Hematopoietic multipotent progenitor cell treated with erythropoietin and hydrocortisone succinate and interleukin-3 and kit ligand, for 15 days (in vitro differentiated cells): Measurements from ENCODE around the gene NARS2.
"Not testable (repeated sequence)": the region's sequence is repeated elsewhere in the genome, so short reads cannot be mapped to it uniquely, and the experiment has no call there.

Experiments
- DNase-seq: peaks from one replicate; pipeline ENCODE4 v3.0.0-alpha.2; 2015; ENCODE audit warnings: low spot score

NARS2 gene

DNA sequence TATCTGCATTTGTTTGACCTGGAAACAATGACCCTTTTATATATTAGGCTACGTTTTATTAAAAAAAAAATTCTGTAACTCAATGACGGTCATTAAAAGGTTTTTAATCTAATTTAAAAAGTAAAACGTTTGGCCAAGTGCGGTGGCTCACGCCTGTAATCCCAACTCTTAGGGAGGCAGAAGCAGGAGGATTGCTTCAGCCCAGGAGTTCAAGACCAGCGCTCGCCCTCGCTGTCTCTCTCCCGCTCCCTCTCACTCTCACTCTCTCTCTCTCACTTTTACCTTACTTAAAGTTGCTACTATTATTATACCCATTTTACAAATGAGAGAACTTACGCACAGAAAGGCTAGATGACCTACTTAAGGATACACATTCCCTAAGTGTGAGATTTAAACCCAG lies 814 bp upstream of the NARS2 start:
- no peak for DNase-seq

GRCh38 chr11:78573681-78574080 lies 983 bp downstream of the NARS2 start:
- no peak for DNase-seq

- no peak for DNase-seq
Measured at GRCh38 chr11:78573271-78573670, 1.4 kb downstream of the NARS2 start.

DNA sequence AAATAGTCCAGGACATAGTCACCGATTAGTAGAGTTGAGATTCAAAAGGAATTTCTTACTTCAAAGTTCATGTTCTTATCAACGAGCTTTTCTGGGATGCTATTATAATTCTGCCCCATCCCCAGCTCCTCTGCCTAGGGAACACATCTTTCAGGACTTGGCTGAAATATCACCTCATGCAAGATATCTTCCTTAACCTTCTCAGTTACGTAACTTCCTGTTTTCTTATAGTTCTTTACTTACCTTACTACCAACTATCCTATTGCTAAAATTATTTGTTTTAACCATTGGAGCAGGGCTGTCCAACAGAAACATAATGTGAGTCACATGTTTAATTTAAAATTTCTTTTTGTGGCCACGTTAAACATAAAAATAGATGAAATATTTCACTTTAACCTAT lies 2.3 kb downstream of the NARS2 start:
- DNase-seq, result no peak

- DNase-seq, result no peak
Measured at GRCh38 chr11:78570031-78570430, 4.6 kb downstream of the NARS2 start.

- no peak for DNase-seq
Measured at GRCh38 chr11:78567209-78567608, 7.5 kb downstream of the NARS2 start.

DNA sequence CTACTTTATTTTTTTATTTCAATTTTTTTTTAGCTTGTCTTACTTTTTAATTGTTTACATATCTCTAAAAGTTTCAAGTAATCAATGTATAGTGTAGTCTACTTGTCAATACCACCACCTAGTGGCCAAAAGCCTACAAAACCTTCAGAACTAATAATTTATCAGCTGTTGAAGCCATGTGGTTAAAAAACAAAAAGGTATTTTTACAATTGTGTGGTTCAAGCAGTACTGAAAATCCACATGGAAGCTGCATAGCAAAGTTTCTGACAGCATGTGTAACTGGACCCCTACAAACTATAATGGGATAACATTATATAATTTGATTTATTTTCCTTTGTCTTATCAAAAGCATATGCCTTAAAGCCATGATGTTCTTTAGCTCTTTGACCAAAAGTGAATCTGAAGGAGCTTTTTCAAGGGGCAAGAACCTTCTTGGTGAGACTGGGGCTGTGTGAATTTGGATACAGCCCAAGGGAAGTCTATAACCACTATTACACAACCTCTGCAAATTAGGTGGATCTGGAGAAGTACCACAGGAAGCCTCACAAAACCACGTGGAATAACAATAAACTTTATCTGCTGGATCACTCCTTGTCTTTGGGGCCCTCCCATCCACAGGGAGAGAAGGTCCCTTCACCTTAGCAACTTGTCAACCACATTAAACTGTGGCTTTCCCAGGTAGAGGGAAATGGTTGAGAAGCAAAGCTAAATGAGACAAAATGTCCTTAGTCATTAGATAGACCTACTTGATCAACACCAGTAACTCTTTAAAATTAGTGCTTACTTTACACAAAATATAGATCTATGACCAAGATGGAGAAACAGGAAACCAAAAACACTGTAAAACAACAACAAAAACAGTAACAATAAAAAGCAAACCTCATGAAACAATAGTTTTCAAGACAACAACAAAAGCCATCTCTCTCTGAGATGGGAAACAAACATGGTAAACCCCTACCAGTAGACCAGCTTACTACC lies 9.9 kb downstream of the NARS2 start:
- peak; percentile 73 for DNase-seq

- not testable (repeated sequence) for DNase-seq
Measured at GRCh38 chr11:78564037-78564436, 10.6 kb downstream of the NARS2 start.

DNA sequence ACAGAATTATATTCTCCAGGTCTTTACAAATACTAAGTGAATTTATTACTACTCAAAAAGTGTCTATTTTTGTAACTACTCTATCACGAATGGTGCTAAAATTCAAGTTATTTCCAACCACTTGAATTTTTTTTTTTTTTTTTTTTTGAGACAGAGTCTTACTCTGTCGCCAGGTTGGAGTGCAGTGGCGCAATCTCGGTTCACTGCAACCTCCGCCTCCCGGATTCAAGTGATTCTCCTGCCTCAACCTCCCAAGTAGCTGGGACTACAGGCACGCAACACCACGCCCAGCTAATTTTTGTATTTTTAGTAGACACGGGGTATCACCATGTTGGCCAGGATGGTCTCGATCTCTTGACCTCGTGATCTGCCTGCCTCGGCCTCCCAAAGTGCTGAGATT lies 11.6 kb downstream of the NARS2 start:
- DNase-seq, result not testable (repeated sequence)

DNA sequence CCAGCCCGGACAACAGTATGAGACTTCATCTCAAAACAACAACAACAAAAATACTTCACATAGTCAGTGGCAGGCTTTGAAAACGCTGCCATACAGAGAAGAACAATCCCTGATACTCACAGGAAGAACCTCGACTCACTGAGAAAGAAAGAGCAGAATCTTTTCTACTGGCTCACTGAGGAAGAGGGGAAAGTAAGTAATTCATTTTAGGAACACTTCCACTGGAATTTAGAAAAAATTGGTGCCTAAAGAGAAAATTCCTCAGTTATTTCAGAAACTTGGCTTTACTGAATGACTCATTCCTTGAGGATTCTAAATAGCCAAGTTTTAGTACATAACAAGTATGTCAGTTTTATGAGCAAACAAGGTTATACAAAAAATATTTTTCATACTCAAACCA lies 12.3 kb downstream of the NARS2 start:
- no peak for DNase-seq

- DNase-seq, result no peak
Measured at GRCh38 chr11:78560826-78561484, 13.7 kb downstream of the NARS2 start.

GRCh38 chr11:78560153-78560552 lies 14.5 kb downstream of the NARS2 start:
- DNase-seq, result no peak

- DNase-seq, result no peak
Measured at GRCh38 chr11:78557236-78557635, 17.4 kb downstream of the NARS2 start.

DNA sequence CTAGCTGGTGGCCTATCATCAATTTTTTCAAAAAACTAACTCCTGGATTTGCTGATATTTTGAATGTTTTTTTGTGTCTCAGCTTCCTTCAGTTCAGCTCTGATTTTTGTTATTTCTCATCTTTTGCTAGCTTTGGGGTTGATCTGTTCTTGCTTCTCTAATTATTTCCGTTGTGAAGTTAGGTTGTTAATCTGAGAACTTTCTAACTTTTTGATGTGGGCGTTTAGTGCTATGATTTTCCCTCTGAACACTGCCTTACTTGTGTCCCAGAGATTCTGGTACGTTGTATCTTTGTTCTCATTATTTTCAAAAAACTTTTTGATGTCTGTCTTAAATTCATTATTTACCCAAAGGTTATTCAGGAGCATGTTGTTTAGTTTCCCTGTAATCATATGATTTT lies 19.1 kb downstream of the NARS2 start:
- no peak for DNase-seq

- no peak for DNase-seq
Measured at GRCh38 chr11:78552881-78553280, 21.8 kb downstream of the NARS2 start.

DNA sequence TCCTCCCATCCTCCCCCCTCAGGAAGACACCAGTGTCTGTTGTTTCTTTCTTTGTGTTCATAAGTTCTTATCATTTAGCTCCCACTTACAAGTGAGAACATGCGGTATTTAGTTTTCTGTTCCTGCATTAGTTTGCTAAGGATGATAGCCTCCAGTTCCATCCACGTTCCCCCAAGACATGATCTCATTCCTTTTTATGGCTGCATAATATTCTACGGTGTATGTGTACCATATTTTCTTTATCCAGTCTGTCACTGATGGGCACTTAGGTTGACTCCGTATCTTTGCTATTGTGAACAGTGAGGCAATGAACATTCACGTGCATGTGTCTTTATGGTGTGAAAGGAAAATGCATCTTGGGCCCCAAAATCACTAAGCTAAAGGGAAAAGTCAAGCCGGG lies 22.5 kb downstream of the NARS2 start:
- DNase-seq, result not testable (repeated sequence)

GRCh38 chr11:78551066-78551465 lies 23.6 kb downstream of the NARS2 start:
- no peak for DNase-seq

- DNase-seq, result no peak
Measured at GRCh38 chr11:78549624-78550409, 24.8 kb downstream of the NARS2 start.

- DNase-seq, result no peak
Measured at GRCh38 chr11:78548911-78549590, 25.6 kb downstream of the NARS2 start.

GRCh38 chr11:78547931-78548705 lies 26.5 kb downstream of the NARS2 start:
- DNase-seq, result no peak

DNA sequence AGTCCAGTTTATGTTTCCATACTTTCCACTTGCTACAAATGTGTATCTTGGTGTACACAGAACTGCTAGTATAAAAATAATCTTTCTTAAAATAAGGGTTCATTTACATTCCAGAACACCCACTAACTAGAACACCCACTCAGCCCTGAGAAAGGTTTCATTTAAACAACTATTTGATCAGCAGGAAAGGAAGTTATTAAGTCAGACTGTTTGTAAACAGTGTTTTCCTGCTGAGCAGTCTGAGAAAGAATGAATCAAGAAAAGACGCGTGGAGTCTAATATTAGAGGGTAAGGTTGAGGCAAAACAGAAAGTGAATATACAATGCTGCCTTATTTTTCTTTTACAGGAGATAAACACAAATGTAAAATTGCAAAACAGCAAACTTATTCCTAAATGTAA lies 32.7 kb downstream of the NARS2 start:
- no peak for DNase-seq
